PC-9 (cell line): Measurements from ENCODE around the gene KRTAP20-3.

Source experiments
- EZH2 ChIP-seq: fragments of 200-600 bp; sonication (generic); IDR thresholded peaks from 2 replicates; pipeline ENCODE4 v1.8.0; 2017; ENCODE audit warnings: antibody characterized with exemption, low read depth
- TF ChIP-seq, protein P1 (sequence below): fragments of 200-600 bp; sonication (generic); conservative IDR thresholded peaks from 2 replicates; pipeline ENCODE4 v1.6.1; 2017; ENCODE audit warnings: mixed run types, antibody characterized with exemption, mild to moderate bottlenecking, moderate library complexity

GRCh38 chr21:30616125-30616524 lies 26.5 kb upstream of the KRTAP20-3 start, which contains the start of gene KRTAP20-1:
- TF ChIP-seq, protein P1, sequence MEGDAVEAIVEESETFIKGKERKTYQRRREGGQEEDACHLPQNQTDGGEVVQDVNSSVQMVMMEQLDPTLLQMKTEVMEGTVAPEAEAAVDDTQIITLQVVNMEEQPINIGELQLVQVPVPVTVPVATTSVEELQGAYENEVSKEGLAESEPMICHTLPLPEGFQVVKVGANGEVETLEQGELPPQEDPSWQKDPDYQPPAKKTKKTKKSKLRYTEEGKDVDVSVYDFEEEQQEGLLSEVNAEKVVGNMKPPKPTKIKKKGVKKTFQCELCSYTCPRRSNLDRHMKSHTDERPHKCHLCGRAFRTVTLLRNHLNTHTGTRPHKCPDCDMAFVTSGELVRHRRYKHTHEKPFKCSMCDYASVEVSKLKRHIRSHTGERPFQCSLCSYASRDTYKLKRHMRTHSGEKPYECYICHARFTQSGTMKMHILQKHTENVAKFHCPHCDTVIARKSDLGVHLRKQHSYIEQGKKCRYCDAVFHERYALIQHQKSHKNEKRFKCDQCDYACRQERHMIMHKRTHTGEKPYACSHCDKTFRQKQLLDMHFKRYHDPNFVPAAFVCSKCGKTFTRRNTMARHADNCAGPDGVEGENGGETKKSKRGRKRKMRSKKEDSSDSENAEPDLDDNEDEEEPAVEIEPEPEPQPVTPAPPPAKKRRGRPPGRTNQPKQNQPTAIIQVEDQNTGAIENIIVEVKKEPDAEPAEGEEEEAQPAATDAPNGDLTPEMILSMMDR, result no peak
- no peak for TF ChIP-seq EZH2
